GM19468 (cell line): ENCODE measurements around the gene PCDHGC5.

Source experiments
- ATAC-seq: cut with Tn5 transposase; IDR thresholded peaks from one replicate; pipeline ENCODE4 v1.9.1; 2021; ENCODE audit warnings: mild to moderate bottlenecking, moderate library complexity, moderate number of reproducible peaks; ENCODE audit not compliant: unreplicated experiment; ENCODE audit errors: extremely low read depth

The PCDHGC5 gene

DNA sequence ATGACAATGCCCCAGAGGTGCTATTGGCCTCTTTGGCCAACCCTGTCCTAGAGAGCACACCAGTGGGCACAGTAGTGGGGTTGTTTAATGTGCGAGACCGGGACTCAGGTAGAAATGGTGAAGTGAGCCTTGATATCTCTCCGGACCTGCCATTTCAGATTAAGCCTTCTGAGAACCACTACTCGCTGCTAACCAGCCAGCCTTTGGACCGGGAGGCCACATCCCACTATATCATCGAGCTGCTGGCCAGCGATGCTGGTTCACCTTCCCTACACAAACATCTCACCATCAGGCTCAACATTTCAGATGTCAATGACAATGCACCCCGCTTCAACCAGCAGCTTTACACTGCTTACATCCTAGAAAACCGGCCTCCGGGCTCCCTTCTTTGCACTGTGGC is 1.4 kb downstream of the PCDHGC5 start:
- ATAC-seq, result no peak

DNA sequence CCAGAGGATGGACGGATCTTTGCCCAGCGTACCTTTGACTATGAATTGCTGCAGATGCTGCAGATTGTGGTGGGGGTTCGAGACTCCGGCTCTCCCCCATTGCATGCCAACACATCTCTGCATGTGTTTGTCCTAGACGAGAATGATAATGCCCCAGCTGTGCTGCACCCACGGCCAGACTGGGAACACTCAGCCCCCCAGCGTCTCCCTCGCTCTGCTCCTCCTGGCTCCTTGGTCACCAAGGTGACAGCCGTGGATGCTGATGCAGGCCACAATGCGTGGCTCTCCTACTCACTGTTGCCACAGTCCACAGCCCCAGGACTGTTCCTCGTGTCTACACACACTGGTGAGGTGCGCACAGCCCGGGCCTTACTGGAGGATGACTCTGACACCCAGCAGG is 1.9 kb downstream of the PCDHGC5 start:
- no peak for ATAC-seq

DNA sequence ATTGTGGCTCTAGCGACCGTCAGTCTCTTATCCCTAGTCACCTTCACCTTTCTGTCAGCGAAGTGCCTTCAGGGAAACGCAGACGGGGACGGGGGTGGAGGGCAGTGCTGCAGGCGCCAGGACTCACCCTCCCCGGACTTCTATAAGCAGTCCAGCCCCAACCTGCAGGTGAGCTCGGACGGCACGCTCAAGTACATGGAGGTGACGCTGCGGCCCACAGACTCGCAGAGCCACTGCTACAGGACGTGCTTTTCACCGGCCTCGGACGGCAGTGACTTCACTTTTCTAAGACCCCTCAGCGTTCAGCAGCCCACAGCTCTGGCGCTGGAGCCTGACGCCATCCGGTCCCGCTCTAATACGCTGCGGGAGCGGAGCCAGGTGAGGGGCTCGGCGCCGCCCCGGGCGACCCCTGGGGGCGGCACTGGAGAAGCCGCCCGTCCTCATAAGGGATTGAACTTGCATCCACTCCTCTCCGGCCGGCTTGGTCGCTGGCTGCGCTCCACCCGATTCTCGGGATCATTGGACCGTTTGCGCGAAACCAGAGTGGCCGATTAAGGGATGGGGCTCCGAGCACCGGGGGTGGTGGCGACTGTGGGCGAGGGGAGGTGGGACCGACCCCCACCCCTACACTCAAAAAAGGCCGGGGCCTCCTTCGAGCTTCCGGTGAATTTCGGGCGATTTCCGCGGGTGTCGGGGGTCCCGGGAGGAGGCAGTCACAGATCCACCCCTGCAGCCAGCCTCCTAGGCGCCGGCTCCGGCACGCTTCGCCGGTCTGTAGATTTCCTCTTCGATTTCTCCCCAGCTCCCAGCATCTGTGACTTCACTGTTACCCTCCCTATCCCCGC is 2.7 kb downstream of the PCDHGC5 start:
- no peak for ATAC-seq

DNA sequence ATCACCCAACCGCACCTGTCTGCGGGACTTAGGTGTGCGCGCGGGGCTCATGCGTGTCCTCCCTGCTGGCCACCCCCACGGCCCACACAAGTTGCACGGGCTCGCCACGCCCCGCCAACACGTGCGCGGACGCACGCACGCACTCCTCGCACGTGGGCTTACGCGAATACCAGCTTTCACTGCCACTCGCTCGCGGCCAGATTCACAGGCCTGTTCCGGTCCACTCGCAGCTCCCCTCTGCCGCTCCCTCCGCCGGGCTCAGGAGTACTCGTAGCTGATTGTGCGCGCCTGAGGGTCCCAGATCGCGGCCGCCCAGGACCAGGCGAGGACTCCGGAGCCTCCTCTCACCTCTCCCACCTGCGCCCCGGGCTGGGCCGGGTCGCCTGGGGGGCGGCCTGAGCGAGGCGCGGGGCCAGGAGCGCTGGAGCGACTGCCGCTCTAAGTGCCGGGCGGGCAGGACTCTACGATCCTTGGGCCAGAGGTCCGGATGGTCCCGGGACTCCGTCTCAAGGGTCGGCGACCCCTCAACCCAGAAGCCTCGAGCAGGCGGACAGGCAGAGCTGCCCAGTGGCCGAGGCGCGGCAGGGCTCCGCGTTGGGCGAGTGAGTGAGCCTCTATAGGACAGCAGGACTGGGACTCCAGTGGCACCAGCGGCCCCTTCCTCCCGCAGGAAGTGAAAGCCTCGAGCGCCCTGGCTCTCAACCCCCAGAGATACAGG is 3.4 kb downstream of the PCDHGC5 start:
- ATAC-seq, result peak; percentile 35

DNA sequence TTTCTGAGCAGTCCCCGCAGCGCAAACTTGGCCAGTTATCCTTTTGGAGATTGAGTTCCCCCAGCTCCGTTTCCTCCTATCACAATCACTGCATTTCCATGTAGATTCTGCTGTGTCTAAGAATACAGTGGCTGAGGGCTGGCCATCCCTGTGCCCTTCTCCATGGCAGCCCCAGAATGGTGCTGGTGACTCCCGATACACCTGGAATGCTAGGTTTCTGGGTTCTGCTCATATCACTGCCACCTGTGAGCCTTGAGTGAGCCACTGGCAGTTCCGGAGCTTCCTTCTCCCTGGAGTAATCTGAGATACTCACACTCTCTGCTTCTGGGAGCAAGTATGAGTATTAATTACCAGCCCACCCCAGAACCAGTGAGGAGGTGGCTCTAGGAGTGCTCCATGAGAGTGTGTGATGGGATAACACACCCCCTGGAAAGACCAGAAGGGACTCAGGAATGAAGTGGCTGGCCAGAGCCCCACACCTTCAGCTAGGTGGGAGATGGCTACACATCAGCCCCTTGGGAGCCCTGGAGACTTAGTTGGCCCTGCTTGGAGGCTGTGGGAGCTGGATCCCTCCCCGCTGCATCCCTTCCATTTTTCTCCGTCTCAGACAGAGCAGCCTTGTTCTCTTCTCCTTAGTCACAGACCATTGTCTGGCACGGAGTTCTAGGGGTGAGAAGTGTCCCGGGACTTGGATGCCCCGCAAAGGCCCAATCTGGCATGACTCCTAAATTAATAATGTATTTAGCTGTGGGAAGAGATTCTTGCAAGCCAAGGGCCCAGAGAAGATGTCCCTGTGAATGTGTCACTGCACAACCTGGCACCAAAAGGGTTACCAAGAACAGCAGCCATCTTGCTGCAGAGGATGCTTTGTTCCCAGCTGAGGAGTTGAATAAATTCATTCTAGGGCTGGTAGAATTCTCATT is 4.9 kb downstream of the PCDHGC5 start:
- ATAC-seq, result no peak

DNA sequence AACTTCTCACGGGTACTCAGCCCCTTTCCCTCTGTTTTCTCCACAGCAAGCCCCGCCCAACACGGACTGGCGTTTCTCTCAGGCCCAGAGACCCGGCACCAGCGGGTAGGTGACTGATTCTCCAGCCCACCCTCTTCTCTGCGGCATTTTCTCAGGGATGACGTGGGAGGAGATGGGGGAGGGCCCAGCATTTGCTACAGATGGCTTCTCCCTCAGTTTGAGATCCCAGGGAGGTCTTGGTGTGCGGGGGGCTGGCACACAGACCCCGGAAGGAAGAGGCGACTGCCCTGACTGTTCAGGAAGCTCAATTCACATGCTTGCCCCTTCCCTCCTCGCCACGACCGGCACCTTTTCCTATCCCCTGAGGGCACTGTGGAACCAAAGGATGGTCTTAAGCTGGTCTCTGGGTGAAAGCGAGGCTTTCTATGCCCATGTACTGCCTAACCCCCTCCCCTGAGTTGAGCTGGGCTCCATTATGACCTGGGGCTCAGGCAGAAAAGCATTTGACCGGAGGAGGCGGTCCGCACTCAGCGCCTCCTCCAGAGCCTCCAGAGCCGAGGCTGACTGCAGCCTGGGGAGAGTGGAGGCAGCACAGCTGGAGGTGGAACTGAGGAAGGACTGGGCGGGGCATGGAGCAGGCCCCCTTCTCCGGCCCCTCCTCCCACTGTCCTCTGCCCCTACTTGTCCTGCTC is 6.0 kb downstream of the PCDHGC5 start:
- no peak for ATAC-seq

DNA sequence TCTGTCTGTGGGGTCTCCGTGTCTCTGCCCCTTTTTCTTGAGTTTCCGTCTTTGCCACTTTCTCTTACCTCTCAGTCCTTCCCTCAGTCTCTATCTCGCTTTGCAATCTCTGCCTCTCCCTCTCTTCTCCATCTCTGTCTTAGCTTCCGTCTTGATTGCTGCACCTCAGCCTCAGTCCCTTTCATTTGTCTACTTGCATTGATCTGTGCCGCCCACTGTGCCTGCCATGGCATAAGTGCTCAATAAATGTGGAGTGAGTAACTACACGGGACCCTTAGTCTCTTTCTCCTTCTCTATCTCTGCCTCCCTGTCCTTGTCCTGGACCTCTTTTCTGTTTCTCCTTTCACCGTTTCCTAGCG is 6.6 kb downstream of the PCDHGC5 start:
- ATAC-seq, result no peak

DNA sequence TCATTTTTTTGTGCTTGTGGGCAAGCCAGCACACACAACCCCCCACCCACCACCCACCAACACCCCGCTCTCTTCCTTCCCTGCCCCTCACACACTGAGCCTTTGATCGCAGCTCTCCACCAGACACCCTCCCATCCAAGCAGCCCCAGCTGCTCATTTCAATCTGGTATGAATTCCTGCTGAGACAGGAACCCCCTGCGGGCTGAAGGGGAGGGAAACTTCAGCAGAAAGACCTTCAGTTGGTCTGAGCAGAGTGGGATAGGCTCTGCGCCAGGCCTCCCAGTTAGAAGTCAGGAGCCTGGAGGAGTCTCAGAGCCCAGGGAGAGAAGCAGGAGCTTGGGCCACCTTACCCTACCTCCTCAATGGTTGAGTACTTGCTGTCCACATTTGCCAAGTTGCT is 7.2 kb downstream of the PCDHGC5 start:
- no peak for ATAC-seq

DNA sequence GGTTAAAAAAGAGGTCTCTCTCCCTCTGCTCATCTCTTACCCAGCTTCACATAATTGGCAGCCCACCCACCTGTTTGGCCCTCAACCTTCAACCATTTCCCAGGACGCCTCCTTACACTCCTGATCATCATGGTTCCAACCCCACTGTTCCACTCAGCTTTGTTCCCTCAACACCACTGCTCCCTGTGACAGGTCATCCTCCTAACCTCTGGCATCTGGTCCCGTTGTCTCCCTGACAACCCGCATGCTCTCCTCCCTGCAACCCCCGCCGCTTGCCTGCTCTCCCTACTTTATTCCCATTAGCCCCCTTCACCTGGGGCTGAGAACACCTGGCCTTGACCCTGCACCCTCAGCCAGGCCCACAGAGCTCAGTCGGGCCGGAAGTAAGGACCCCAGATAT is 12.9 kb downstream of the PCDHGC5 start:
- ATAC-seq, result no peak

DNA sequence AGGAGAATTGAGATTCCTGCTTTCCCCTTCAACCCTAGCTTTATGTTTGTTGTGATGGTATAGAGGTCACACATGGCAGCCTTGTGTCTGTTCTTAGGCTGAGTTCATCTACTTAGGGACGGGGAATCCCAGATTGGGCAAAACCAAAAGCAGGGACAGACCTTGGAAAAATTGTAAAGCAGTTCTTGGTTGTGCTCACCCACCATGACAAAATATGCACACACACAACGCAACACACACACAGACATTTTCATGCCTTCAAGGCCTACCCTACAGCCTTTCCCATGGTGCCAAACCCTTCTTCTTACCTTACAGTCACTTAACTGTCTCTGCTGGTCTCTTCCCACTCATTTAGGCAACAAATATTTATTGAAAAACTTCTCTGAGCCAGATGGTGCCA is 14.8 kb downstream of the PCDHGC5 start:
- ATAC-seq, result no peak

DNA sequence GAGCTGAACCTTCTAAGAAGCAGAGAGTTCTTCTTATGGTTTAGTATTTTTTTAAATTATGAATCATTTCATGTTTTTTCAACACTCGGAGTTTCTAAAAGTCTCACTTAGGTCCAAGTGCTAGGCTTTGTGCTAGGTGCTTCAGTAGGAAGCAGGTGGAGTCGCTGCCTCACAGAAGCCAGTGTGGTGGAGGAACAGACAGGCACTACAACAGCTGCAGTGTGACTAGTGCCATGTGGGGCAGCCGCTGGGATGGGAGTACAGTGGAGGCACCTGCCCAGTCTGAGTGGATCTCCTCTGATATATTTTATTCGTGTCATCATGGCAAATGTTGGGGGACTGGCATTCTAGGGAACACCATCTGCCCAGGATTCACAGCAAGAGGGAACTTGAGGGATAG is 15.3 kb downstream of the PCDHGC5 start:
- no peak for ATAC-seq

DNA sequence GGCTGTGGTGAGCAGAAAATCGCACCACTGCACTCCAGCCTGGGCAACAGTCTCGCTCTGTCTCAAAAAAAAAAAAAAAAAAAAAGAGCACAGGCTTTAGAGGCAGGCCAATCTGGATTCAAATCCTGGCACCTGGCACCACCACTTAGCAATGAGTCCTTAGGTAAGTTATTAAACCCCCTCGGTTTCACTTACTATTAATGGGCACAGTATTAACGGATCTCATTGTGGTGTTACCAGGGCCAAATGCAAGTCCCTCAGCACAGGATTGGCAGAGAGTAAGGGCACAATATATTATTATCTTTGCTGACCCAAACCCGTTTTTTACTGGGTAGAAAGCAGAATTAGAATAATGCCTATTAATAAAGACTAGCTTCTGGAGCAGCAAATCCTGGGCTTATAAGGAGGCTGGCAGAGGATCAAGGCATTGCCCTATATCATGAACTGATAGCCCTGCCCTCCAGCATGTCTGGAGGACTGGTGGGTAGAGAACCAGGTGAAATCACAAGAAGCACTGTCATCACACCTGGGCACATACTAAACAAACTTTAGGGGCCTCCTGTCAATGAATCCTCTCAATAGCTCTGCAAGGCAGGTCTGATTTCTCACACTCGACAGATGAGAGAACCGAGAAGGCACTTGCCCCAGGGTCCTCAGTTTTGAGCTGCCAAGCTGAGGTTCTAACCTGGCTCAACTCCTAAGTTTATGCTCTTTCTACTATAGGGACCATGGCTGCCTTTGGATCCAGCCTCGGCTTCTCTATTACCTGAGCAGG is 17.7 kb downstream of the PCDHGC5 start:
- no peak for ATAC-seq

DNA sequence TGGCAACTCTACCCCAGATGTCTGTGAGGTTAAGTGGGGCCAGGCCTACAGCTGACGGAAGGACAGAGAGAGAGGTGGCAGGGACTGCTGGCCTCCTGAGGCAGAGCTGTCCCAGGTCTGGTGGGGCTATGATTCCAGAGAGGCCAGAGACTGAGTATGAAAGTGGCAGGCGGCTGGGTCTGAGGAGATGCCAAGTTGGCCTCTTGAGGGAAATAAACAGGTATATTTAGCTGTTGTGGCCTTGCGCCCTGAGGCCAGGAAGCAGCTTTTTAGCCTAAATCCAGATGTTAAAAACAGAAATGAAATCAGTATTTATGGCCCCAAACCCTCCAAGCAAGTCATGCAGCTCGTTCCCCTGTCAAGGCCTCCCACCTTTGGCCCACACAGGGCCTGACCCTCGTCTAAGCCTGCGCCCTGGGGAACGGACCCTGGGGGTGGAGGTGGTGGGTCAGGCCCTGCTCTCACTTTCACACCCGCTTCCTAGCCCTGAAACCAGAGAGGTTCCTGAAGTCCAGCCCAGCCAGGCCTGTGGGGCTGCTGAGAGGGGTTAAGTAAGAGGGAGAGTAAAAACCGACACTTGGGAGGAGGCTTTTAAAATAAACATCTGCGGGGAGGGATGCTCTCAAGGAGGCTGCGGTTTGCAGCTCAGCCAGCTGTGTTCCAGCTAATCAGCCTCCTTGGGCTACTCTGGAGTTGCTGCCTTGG is 18.7 kb downstream of the PCDHGC5 start:
- ATAC-seq, result no peak

DNA sequence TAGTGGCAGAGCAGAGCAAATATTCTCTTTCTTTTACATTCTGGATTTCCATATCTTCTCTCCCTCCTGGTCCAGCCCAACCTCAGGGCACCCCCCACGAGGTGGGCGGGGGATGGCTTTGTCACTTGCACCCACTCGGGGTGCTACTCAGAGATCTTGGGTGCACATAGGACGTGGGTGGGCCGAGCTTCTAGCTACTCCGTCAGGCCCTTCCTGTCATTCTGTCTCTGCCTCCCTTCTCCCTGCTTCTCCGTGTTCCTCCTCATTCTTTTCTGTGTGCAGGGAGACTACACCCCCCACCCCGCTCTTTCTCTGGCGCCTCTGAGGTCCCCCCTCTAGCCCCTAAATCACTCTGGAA is 19.5 kb downstream of the PCDHGC5 start:
- ATAC-seq, result no peak

DNA sequence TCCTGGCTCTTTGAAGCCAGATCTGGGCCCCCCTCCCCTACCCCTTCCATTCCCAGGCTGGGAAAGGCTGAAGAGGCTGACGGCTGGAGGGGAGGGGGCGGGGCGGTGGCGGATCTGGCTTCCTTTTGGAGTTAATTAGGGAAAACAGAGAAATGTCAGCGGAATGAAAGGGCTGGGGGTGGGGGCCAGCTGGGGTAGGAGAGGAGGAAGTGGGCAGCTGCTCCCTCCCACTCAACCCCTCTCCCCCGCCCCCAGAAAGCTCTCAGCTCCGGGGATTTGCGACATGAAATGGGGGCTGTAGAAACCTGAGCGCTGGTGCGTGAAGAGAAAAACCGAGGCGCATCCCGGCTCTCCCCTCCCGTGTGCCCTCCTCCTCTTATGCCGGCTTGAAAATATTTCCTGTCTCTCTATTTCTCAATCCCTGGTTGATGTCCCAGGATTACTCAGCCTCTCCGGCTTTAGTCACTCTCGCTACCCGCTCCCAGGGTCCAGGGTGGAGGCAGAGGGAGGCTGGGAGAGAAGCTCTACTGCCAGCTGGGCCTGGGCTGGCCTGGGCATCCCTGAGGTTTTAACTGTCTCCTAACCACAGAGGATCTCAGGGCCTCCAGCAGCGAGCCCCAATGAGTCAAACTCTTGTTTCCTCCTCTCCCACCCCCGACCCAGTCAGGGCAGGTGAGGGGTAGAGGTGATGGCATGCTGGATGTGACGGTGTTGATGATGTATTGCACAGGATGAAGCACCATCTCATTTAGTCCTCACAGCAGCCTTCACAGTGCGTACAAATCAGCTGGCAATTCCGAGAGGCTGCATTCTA is 20.1 kb downstream of the PCDHGC5 start:
- no peak for ATAC-seq

DNA sequence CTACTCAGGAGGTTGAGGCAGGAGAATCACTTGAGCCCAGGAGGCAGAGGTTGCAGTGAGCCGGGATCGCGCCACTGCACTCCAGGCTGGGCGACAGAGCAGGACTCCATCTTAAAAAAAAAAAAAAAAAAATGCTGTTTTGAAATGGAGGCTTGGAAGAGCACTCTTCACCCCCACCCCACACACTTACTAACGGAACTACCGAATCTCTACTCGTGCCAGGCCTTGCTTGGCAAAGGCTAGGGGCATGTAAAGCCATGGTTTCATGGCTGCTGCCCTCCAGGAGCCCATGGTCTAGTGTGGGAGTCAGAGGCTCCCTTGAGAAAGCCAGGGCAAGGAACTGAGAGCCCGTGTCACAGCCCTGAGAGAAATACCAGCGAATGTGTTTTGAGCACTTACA is 21.3 kb downstream of the PCDHGC5 start:
- ATAC-seq, result no peak

DNA sequence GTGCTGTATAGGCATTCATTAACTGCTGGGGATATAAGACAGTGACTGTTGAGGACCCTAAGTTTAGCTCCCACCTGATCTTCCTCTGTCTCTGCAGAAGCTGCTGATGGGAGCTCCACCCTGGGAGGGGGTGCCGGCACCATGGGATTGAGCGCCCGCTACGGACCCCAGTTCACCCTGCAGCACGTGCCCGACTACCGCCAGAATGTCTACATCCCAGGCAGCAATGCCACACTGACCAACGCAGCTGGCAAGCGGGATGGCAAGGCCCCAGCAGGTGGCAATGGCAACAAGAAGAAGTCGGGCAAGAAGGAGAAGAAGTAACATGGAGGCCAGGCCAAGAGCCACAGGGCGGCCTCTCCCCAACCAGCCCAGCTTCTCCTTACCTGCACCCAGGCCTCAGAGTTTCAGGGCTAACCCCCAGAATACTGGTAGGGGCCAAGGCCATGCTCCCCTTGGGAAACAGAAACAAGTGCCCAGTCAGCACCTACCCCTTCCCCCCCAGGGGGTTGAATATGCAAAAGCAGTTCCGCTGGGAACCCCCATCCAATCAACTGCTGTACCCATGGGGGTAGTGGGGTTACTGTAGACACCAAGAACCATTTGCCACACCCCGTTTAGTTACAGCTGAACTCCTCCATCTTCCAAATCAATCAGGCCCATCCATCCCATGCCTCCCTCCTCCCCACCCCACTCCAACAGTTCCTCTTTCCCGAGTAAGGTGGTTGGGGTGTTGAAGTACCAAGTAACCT is 22.1 kb downstream of the PCDHGC5 start:
- ATAC-seq, result no peak
